Measurements from ENCODE around the gene GAK.

GRCh38 chr4:851701-852430 lies 80.2 kb downstream of the GAK start:
- TF ChIP-seq CTCF (IDR thresholded peaks at IDR 0.05; ENCODE audit: poor library complexity) (no peak), EZH2phosphoT487 (IDR thresholded peaks at IDR 0.05; ENCODE audit: low read depth, severe bottlenecking, unreplicated experiment) (no peak)

Data from hepatocyte (in vitro differentiated cells).